Stimulated activated CD8-positive, alpha-beta memory T cell treated with anti-CD3 and anti-CD28 coated beads, Interleukin-2, amount 100 ng/mL, for 1 hour (primary cell): ENCODE results near the gene ARTN.

Experiments used
- DNase-seq, 2 donors: peaks; one replicate each; pipeline ENCODE4 v3.0.0-alpha.2; 2020; ENCODE audit warnings: low read depth in 2 of 2

The ARTN gene

DNA sequence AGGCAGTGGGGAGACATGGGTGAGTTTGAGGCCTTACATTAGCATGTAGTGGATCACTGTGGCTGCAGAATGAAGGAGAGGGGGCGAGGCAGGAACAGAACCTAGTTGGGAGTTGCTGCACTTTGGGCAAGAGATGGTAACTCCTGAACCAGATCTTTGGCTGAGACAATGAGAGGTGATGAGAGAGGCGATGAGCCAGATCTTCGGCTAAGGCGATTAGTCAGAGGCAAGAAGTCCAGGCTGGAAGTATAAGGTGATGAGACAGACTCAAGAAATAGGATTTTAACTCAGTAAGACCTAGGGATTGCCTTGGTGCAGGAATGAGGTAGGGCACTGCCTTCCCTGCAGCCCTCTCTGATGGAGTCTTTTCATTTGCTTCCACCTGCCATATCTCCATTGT, 9.1 kb upstream of the ARTN start:
- no peak for DNase-seq

DNA sequence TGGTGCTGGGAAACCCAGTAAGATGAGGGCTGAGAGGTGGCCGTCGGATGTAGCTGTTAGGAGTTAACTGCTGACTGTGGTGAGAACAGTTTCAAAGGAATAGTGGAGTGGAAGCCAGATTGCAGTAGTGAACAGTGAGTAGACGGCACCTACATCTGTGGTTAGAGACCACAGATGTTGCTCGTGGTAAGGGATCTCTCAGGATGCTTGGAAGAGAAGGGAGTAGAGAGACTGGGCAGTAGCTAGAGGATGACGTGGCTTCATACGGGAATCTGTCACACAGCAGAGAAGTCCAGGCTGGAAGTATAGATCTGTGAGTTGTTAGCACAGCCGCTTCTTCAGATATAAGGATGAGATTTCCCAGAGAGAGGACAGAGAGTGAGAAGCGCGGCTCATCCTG, 7.8 kb upstream of the ARTN start:
- DNase-seq, result no peak

DNA sequence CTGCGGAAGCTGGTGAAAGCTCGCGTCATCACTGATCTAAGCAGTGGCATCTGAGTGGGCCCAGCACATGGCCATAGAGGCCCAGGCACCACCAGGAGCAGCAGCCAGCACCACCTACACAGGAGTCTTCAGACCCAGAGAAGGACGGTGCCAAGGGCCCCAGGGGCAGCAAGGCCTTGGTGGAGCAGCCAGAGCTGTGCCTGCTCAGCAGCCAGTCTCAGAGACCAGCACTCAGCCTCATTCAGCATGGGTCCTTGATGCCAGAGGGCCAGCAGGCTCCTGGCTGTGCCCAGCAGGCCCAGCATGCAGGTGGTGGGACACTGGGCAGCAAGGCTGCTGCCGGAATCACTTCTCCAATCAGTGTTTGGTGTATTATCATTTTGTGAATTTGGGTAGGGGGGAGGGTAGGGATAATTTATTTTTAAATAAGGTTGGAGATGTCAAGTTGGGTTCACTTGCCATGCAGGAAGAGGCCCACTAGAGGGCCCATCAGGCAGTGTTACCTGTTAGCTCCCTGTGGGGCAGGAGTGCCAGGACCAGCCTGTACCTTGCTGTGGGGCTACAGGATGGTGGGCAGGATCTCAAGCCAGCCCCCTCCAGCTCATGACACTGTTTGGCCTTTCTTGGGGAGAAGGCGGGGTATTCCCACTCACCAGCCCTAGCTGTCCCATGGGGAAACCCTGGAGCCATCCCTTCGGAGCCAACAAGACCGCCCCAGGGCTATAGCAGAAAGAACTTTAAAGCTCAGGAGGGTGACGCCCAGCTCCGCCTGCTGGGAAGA, 3.2 kb upstream of the ARTN start:
- no peak for DNase-seq

DNA sequence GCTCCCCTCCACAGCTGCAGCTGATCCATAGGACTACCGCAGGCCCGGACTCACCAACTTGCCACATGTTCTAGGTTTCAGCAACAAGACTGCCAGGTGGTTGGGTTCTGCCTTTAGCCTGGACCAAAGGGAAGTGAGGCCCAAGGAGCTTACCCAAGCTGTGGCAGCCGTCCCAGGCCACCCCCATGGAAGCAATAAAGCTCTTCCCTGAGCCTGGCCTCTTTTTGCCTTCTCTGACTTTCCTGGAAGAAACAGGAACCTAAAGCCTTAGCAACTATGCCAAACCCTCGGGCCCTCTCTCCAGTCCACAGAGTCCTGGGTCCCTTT, 2.7 kb upstream of the ARTN start:
- DNase-seq, result no peak

GRCh38 chr1:43931711-43932660, 1.6 kb upstream of the ARTN start:
- DNase-seq, result no peak

DNA sequence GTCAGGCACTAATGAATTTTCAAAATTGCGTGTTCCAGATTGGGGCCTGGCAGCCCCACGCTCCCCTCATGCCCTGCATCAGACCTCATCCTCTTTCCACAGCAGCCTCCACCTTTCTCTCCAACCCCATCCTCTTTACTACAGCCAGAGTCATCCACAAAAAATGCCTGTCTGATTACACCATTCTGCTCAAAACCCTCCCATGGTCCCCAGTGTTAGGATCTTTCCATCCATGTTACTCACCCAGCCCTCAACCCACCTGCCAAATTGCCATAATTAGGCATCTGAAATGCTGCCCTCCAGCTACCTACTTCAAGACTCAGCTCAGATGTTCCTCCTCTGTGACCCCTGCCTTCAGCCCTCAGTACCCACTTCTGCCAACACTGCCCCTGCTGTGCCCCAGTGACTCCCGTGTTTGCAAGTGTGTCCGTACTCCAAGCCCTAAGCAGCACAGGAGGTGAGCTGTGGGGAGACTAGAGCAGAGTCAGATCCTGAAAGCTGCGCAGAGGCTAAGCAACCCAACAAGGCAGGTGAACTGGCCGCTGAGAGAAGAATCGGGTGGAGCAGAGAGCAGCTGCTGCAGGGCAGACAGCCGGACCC, 715 bp upstream of the ARTN start:
- no peak for DNase-seq

DNA sequence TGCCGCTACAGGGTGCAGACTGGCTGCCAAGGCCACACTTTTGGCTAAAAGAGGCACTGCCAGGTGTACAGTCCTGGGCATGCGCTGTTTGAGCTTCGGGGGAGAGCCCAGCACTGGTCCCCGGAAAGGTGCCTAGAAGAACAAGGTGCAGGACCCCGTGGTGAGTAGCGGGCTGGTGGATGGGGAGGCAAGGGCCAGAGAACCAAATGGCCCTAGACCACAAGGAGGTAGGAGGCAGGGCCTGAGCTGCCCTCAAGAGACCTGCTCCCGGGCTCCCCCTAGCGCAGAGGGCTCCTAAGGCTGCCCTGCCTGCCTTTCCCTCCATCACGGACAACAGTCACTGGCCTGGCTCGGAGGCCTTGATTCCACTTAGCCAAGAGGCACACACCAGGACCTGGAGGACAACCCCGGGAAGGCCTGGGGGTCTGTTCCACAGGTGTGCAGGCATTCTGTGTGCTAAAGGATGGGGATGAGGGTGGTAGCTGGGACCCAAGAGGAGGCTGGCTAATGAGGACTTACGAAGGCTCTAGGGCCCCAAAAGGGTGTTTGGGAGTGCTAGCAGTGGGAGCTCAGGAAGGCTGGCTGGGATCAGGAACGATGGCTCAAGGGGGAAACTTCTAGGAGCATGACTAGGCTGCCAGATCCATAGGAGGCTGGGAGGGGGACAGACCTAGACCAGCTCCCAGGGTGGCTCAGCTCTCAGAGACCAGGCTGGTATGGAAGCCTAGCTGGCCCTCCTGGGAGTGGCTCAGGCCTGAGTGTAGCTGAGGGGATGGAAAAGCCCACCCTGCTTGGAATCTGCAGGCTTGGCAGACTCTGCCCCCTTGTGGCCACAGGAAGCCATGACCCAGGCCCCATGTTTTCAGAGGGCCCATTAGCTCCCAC, 742 bp downstream of the ARTN start:
- no peak for DNase-seq

DNA sequence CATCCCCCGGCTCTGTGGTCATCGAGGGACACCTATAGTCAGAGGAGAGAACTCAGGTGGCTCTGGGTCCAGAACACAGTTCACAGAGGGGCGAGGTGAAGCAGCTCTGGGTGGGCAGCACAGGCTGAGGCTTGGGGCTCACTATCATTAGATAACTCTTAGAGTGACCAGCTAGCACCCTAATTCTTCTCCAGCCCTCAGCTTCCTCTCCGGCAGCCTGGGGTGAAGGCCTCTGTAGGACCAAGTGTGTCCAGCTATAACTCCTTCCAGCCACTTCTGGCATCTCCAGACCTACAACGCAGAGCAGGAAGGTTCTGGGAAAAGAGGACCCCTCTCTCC, 1.4 kb downstream of the ARTN start:
- DNase-seq, result no peak

DNA sequence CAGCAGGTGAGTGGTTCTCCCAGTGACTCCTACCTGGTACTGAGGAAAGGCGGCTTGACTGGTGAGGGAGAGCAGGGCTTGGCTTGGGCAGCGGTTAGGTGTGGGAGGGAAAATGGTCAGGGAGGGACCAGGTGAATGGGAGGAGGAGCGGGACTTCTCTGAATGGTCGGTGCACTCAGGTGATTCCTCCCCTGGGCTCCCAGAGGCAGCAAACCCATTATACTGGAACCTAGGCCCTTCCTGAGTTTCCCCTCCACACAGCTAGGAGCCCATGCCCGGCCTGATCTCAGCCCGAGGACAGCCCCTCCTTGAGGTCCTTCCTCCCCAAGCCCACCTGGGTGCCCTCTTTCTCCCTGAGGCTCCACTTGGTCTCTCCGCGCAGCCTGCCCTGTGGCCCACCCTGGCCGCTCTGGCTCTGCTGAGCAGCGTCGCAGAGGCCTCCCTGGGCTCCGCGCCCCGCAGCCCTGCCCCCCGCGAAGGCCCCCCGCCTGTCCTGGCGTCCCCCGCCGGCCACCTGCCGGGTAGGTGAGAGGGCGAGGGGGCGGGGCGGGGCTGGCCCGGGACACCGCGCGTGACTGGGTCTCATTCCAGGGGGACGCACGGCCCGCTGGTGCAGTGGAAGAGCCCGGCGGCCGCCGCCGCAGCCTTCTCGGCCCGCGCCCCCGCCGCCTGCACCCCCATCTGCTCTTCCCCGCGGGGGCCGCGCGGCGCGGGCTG, 2.3 kb downstream of the ARTN start:
- no peak for DNase-seq

DNA sequence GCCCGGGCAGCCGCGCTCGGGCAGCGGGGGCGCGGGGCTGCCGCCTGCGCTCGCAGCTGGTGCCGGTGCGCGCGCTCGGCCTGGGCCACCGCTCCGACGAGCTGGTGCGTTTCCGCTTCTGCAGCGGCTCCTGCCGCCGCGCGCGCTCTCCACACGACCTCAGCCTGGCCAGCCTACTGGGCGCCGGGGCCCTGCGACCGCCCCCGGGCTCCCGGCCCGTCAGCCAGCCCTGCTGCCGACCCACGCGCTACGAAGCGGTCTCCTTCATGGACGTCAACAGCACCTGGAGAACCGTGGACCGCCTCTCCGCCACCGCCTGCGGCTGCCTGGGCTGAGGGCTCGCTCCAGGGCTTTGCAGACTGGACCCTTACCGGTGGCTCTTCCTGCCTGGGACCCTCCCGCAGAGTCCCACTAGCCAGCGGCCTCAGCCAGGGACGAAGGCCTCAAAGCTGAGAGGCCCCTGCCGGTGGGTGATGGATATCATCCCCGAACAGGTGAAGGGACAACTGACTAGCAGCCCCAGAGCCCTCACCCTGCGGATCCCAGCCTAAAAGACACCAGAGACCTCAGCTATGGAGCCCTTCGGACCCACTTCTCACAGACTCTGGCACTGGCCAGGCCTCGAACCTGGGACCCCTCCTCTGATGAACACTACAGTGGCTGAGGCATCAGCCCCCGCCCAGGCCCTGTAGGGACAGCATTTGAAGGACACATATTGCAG, 3.0 kb downstream of the ARTN start:
- DNase-seq, result no peak

DNA sequence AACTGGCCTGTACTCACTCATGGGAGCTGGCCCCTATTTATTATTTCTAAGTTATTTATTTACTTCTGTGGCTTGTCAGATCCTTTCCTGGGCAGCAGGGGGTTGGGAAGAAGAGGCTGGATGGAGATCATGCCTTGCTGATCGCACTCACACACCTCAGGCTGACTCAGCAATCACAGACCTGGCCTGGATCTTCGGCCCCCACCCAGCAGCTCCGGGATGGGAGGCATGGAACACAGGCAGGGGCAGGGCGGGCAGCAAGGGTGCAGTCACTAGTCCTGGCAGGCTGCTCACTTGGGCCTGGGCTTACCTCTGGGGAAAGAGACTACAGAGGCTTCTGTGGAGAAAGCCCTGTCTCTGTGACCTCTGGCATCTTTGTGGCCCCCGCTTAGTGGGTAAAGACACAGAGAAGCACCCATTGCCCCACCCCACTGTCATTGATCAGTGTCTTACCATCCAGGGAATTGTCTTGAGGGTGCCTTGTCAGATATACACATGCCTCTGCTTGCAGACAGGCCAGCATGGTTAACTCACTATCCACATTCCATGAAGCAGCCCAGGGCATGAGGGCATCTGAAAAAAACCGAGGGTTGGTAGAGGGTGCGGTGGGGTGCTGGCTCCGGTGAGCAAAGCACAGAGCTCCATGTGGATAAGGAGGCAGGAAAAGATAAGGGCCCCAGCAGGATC, 3.7 kb downstream of the ARTN start:
- DNase-seq, result no peak

DNA sequence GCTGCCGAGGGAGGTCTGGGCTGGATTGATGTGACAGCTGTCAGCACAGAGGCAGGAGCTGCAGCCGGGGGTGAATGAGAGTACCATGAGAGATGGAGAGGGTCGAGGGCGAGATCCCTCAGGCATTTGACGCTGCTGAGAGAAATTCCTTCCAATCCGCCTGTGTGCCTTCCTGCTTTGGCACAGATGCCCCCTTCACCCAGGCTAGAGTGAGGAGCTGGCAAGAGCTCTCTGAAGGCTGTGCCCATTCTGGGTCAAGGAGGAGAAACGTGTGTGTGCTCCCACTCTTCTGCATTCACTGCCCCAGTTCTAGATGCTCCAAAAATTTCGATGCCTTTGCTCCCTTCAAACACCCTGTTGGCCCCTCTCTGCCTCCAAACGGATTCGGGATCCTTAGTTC, 4.8 kb downstream of the ARTN start:
- no peak for DNase-seq

- DNase-seq, result no peak
Measured at GRCh38 chr1:43938892-43939587, 5.4 kb downstream of the ARTN start.

GRCh38 chr1:43942411-43942810, 8.8 kb downstream of the ARTN start:
- no peak for DNase-seq

DNA sequence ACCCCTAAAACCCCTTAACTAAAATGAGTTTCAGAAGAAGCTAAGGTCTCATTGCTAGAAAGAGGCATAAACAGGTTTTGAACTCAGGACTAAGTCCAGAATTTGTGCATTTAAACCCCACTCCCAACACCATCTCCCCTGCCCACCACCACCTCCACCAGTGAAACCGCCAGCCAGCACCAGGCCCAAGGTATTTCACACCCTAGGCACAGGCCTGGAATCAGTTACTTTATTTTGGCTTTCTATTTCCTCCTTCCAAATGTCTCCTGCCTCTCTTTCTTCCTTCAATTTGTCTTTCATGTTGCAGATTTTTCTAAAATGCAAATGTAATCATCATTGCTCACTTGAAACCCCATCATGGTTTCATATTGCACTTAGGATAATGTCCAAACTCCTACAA, 11.3 kb downstream of the ARTN start:
- DNase-seq, result no peak

GRCh38 chr1:43945674-43946235, 12.2 kb downstream of the ARTN start:
- DNase-seq, result no peak

DNA sequence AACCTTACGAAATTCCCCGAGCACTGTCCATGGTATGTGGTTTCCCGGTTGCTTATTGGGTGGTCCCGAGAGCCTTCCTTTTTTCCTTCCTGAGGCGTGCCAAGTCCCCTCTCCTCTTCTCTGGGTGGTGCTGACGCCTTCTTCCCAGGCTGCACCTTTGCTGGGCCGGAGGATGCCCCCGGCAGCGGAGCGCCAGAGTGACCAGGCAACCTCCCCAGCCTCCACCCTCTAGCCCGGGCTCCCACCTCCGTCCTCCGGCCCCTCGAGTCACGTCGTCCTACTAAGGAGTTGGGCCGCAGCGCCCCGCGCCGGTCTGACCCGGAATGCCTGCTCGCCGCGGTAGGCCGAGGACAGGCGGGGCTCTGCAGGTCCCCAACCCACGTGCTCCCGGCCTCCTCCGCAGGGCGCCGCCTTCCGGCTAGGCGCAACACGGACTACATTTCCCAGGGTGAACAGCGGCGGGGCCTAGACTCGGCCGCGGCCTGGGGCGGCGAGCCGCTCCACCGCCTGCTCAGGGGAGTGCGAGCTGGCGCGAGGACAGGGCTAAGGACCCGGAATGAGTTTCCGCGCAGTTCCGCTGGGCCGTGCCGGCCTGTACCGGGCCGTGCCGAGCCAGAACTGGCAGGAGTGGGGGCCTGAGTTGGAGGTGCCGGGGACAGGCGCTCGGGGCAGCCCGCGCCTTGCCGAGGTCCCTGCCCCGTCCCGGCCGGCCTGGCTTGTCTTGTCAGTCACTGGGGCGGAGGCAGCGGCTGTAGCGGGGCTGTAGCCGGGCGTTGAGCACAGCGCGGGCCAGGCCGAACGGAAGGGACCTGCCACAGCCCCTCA, 12.8 kb downstream of the ARTN start, which contains the start of gene IPO13:
TSS of gene IPO13 (plus strand) at position 715 of the 825 bp plus-strand sequence. CDS start 651 bp downstream, outside the sequence.
- peak; percentile 86 to 87 for DNase-seq
